ENCODE measurements around the gene AKNAD1. TPM values are rescaled to one million over a fixed set of nuclear protein-coding genes. Genes with fewer than 3 reads are reported as not detected.

The AKNAD1 gene
- total and polyA plus RNA-seq, 2 of the 8 experiments (the other 6 are each of a cell fraction or from before 2014, with no cell fraction given): not detected

DNA sequence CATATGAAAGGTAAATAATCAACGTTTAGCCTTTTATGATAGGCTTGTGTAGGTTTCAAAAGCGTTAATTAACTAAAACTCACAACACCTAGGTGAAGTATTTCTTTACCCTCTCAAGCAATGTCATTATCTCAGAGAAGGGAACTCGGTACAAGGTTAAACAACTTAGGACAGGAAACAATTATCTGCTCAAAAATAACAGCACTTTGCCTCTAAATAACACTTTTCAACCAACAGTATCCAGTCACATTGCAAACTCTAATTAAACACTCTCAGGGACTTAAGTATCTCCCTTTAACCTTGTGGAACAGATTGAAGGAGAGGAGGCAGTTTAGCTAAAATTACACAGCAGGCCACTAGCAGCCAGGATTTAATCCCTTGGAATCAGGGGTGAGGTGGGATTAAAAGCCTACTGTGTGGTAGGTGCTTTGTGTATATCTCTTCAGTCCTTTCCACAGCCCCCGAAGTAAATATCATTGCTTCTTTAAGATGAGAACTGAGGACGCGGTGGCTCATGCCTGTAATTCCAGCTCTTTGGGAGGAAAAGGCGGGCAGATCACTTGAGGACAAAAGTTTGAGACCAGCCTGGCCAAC is 5.2 kb upstream of the AKNAD1 start:
- Histone ChIP-seq H4K91ac (replicated peaks; ENCODE audit: insufficient read length, low read length) (no peak overlapping the region), H2BK5ac (ENCODE audit: low read depth, low read length) (no peak overlapping the region), H3K56ac (replicated peaks; ENCODE audit: insufficient read length, low read depth, low read length) (no peak overlapping the region), H3K9me3 (ENCODE audit: insufficient read depth in 2 of 2, low read depth in 1 of 2, low read length in 1 of 2) (no peaks in the 10 kb centered on the region), H3K14ac (ENCODE audit: insufficient read length) (no peak overlapping the region), H4K8ac (ENCODE audit: extremely low read depth, insufficient read depth, low read length) (no peak overlapping the region), H2BK15ac (ENCODE audit: low read length) (no peak overlapping the region), H3K79me1 (ENCODE audit: low read depth, low read length) (no peaks in the 10 kb centered on the region), H4K20me1 (replicated peaks in 1 of 2; ENCODE audit: control insufficient read depth in 1 of 2, insufficient read depth in 2 of 2, low read length in 2 of 2) (no peaks in the 10 kb centered on the region), H3K23me2 (ENCODE audit: low read depth, low read length) (no peaks in the 10 kb centered on the region), H3K4me3 (ENCODE audit: extremely low read depth in 1 of 4, insufficient read depth in 2 of 4, low read depth in 3 of 4, low read length in 4 of 4) (no peak overlapping the region), H3K4ac (replicated peaks; ENCODE audit: insufficient read length, low read depth, low read length) (no peak overlapping the region), H2BK120ac (replicated peaks; ENCODE audit: low read depth, low read length) (no peak overlapping the region), H2BK20ac (ENCODE audit: low read length) (no peak overlapping the region), H2AFZ (ENCODE audit: low read length) (0 out of 2 replicates have a peak overlapping the region, but pooled peaks have one; percentile 6), H2AK5ac (ENCODE audit: low read depth, low read length) (no peak overlapping the region), H3K4me2 (ENCODE audit: insufficient read depth in 1 of 2, low read depth in 2 of 2, low read length in 2 of 2) (no peak overlapping the region), H3K27ac (ENCODE audit: low read depth, low read length) (no peak overlapping the region), H3K9ac (replicated peaks in 1 of 4; ENCODE audit: extremely low read depth in 1 of 4, low read depth in 3 of 4, low read length in 3 of 4) (no peak overlapping the region), H2BK12ac (ENCODE audit: low read depth, low read length) (no peak overlapping the region), H3K23ac (ENCODE audit: insufficient read length) (no peak overlapping the region), H3K36me3 (ENCODE audit: control insufficient read depth in 2 of 4, insufficient read depth in 4 of 4, low read length in 3 of 4) (no peaks in the 10 kb centered on the region), H3K4me1 (replicated peaks in 1 of 4; ENCODE audit: control insufficient read depth in 3 of 4, insufficient read depth in 4 of 4, low read length in 3 of 4) (no peaks in the 10 kb centered on the region), H4K5ac (ENCODE audit: insufficient read length, low read depth, low read length) (no peak overlapping the region), H3K79me2 (ENCODE audit: control insufficient read depth in 1 of 2, insufficient read depth in 2 of 2, low read length in 2 of 2) (no peaks in the 10 kb centered on the region), H3K18ac (ENCODE audit: extremely low read depth, low read length) (no peak overlapping the region), H3K27me3 (replicated peaks in 1 of 4; ENCODE audit: control insufficient read depth in 3 of 4, extremely low read depth in 1 of 4, insufficient read depth in 3 of 4, low read length in 3 of 4) (no peaks in the 10 kb centered on the region)
- TF ChIP-seq PHF8 (conservative IDR thresholded peaks at IDR 0.05; ENCODE audit: low read depth, low read length): no peak
- no peak for TF ChIP-seq CBX8 (IDR thresholded peaks at IDR 0.05; ENCODE audit: borderline replicate concordance, low read depth, low read length)
- no peak for TF ChIP-seq MAFK (IDR thresholded peaks at IDR 0.05; ENCODE audit: low read depth, low read length)
- no peak for TF ChIP-seq YY1 (IDR thresholded peaks at IDR 0.05; ENCODE audit: low read depth, low read length)
- TF ChIP-seq SP2 (IDR thresholded peaks at IDR 0.05; ENCODE audit: low read length): no peak
- CTCF ChIA-PET (ENCODE audit: partially characterized antibody): interaction anchor here (0.6 to 1.4 kb wide), 3 partner anchors 9 to 89 kb away, joined by 3 to 5 read pairs (median 3); no protein-coding TSS in a partner anchor
- FAIRE-seq (no peak), DNase-seq (ENCODE audit: low read depth in 1 of 2, low spot score in 2 of 2) (peak in 1 of 2 experiments; percentile 10)
- 81% methylated on average over 7 of the region's 7 CpGs; no CpG with 5 or more reads in 1 of the 2 experiments for WGBS, 2 experiments (ENCODE audit: extremely low coverage in 1 of 2, insufficient coverage in 1 of 2, insufficient read length in 1 of 2, insufficient replicate concordance in 2 of 2, low coverage in 1 of 2, low lambda C conversion rate in 2 of 2, missing lambda C conversion rate in 1 of 2)
- POLR2A ChIA-PET (ENCODE audit: partially characterized antibody): interaction anchor here (1.5 kb wide), 1 partner anchor 15 kb away, joined by 3 read pairs; the partner anchor contains the start of gene GPSM2
